Measurements from ENCODE around the gene OR7A5. TPM values are rescaled to one million over a fixed set of nuclear protein-coding genes. Genes with fewer than 3 reads are reported as not detected.
A peak's percentile ranks its signal among the peaks of the same experiment; 100 is the strongest.
"Not testable (repeated sequence)": the region's sequence is repeated elsewhere in the genome, so short reads cannot be mapped to it uniquely, and the experiment has no call there.

OR7A5 gene
- total RNA-seq, 2 donors from 2014 or later: not detected

DNA sequence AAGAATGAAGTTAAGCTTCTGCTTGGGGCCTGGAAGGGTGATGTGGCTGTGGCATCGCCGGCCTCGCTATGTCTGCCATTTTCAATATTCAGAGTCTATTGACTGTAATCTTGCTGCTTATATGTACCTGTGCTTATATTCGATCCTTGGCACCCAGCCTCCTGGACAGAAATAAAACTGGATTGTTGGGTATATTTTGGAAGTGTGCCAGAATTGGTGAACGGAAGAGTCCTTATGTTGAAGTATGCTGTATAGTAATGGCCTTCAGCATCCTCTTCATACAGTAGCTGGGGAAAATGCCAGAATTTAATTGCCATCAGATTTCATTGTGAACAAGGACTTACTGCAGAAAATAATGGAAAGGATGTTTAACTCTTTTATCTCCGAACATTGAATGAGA is 42.7 kb downstream of the OR7A5 start:
- intact Hi-C loops (cut with DNase I, micrococcal nuclease); ATAC-seq; DNase-seq: not testable (repeated sequence)

- ATAC-seq (no peak), DNase-seq (peak in 1 of 2 donors; percentile 27)
- intact Hi-C loops (cut with DNase I, micrococcal nuclease): no loop called here
These were observed 48.5 kb downstream of the OR7A5 start for GRCh38 chr19:14786421-14786851.

GRCh38 chr19:14785102-14785793 is 49.7 kb downstream of the OR7A5 start:
- intact Hi-C loops (cut with DNase I, micrococcal nuclease): not testable (repeated sequence)
- DNase-seq (peak in 1 of 2 donors; percentile 48), ATAC-seq (peak; percentile 56)

GRCh38 chr19:14784730-14785101 is 50.3 kb downstream of the OR7A5 start:
- ATAC-seq (peak; percentile 21), DNase-seq (peak; percentile 36 to 54)
- intact Hi-C loops (cut with DNase I, micrococcal nuclease): not testable (repeated sequence)

GRCh38 chr19:14783410-14783998 is 51.5 kb downstream of the OR7A5 start:
- intact Hi-C loops (cut with DNase I, micrococcal nuclease); ATAC-seq; DNase-seq: not testable (repeated sequence)

GRCh38 chr19:14782626-14783409 is 52.2 kb downstream of the OR7A5 start:
- intact Hi-C loops (cut with DNase I, micrococcal nuclease): no loop called here
- DNase-seq: no peak
- ATAC-seq: no peak

DNA sequence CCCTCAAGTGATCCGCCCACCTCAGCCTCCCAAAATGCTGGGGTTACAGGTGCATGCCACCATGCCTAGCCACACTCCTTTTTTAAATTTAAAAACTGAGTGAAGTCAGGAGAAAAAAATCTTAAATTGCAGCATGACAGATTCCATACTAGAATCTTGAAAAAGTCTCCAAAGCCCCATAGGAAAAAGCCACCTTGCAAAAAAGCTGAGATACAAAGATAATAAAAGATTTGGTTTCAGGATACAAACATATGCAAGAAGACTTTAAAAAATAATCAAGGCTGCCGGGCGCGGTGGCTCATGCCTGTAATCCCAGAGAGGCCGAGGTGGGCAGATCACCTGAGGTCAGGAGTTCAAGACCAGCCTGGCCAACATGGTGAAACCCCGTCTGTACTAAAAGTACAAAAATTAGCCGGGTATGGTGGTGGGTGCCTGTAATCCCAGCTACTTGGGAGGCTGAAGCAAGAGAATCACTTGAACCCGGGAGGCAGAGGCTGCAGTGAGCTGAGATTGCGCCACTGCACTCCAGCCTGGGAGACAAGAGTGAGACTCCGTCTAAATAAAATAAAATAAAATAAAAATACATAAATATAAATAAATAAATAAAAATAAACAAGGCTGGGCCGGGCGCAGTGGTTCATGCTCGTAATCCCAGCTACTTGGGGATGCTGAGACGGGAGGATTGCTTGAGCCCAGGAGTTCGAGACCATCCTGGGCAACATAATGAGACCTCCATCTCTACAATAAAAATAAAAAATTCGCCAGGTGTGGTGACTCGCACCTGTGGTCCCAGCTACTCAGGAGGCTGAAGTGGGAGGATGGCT is 53.1 kb downstream of the OR7A5 start:
- DNase-seq; intact Hi-C loops (cut with DNase I, micrococcal nuclease); ATAC-seq: not testable (repeated sequence)

- ATAC-seq; intact Hi-C loops (cut with DNase I, micrococcal nuclease); DNase-seq: not testable (repeated sequence)
These were observed 54.3 kb downstream of the OR7A5 start for GRCh38 chr19:14780622-14781225.

DNA sequence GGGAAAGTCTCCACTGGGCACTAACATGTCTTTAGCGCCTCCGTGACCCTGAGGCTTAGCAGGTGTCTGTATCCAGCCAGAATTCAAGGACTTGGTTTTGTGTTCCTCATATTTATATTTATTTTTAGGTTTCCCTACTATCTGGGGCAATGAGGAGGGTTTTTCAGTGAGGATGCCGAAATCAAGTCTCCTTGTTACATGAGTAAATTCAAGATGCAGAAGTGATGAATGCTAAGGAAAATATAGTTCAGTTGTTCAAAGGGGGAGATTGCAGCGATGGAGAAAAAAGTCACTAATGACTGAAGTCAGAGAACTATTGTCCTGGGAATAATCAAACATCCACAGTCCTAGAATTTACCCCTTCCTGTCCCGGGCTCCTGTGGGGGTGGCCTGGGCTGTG is 55.8 kb downstream of the OR7A5 start:
- ATAC-seq (no peak), DNase-seq (no peak)
- intact Hi-C loops (cut with DNase I, micrococcal nuclease): no loop called here

GRCh38 chr19:14778110-14778845 is 56.7 kb downstream of the OR7A5 start, which contains the start of gene ADGRE2:
Gene ADGRE2 (minus strand): TSS chr19:14778560. CDS start chr19:14776756, 1,804 bp downstream.
- DNase-seq; intact Hi-C loops (cut with DNase I, micrococcal nuclease); ATAC-seq: not testable (repeated sequence)

GRCh38 chr19:14777645-14778044 is 57.3 kb downstream of the OR7A5 start:
- DNase-seq; ATAC-seq; intact Hi-C loops (cut with DNase I, micrococcal nuclease): not testable (repeated sequence)

Other genes starting within 250 kb of the OR7A5 start
- gene ADGRE3, start 160.3 kb downstream of the OR7A5 start, total RNA-seq: not detected
- gene ZNF333, start 145.1 kb downstream of the OR7A5 start, total RNA-seq: 1 to 10 TPM; 5.3 to 7.3 TPM
- gene ADGRE2, start 56.6 kb downstream of the OR7A5 start, total RNA-seq: 1 to 10 TPM; 1.6 to 4.3 TPM
- not detected for gene OR7C1, start within 50 bp of the OR7A5 start, total RNA-seq
- gene OR7A10, start 13.7 kb upstream of the OR7A5 start, total RNA-seq: not detected
- not detected for gene OR7A17, start 50.9 kb upstream of the OR7A5 start, total RNA-seq
- not detected for gene OR7C2, start 106.3 kb upstream of the OR7A5 start, total RNA-seq
- not detected for gene SLC1A6, start 144.7 kb upstream of the OR7A5 start, total RNA-seq
- gene CASP14, start 214.3 kb upstream of the OR7A5 start, total RNA-seq: not detected
- not detected for gene OR1I1, start 247.0 kb upstream of the OR7A5 start, total RNA-seq

Data from left colon (tissue), 2 donors.